Measurements from ENCODE around the gene FAU. TPM values are rescaled to one million over a fixed set of nuclear protein-coding genes. Genes with fewer than 3 reads are reported as not detected.
"Not testable (repeated sequence)": the region's sequence is repeated elsewhere in the genome, so short reads cannot be mapped to it uniquely, and the experiment has no call there.

The FAU gene
- total RNA-seq, 8 experiments from 2014 or later: 848 to 1,834 (median 1,237) TPM

GRCh38 chr11:65125197-65126056 is 3.5 kb upstream of the FAU start:
- H3K4me1 ChIP-seq (replicated peaks in 1 of 2): peaks cover 11 to 12% of the 10 kb centered on the region in 2 donors
- in situ Hi-C loops (cut with MboI; ENCODE audit: low pct_unique_long_range_greater_than_20kb in 2 of 9, low sequenced_read_pairs in 9 of 9, unreplicated experiment in 9 of 9): no loop called here
- 40 to 100% (median 90%) methylated on average over 1 to 5 of the region's 12 CpGs; no CpG with 5 or more reads in 3 of the 10 experiments for WGBS, 10 experiments

DNA sequence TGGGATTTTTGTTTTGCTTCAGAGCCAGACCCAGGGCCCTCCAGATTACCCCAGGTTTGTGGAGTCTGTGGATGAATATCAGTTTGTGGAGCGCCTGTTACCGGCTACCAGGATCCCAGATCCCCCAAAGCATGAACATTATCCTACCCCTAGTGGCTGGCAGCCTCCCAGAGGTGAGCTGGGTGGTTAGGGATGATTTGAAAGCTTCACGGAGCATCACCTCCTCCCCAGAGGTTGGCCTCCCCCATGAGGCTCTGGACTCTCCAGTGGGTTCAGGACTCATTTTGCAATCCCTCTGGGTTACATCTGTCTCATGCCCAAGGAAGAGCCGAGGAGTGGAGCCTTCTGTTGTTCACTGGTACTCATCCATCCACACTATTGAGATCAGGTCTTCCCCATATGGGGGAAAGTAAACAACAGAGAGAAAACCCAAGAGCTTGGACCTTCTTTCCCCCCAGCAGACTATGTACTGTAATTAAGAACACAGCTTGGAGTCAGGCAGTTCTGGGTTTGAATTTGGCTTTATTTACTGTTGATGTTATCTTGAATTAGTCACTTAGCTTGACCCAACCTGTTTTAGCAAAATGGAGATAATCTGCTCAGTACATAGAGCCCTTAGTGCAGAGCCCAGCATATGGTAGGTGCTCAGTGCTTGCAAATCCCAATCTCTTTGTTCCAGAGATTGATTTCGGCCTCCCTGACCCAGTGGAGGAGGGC is 2.7 kb upstream of the FAU start:
- Histone ChIP-seq H3K4me1 (replicated peaks in 1 of 2) (peaks cover 11 to 12% of the 10 kb centered on the region in 2 donors), H3K27ac (no peak overlapping the region), H3K4me3 (no peak overlapping the region)
- no peak for ATAC-seq (replicated peaks in 6 of 8)
- in situ Hi-C loops (cut with MboI; ENCODE audit: low pct_unique_long_range_greater_than_20kb in 2 of 9, low sequenced_read_pairs in 9 of 9, unreplicated experiment in 9 of 9): no loop called here
- WGBS, 10 experiments: 57 to 100% (median 95%) methylated on average over 1 to 3 of the region's 5 CpGs; no CpG with 5 or more reads in 4 of the 10 experiments

More at GRCh38 chr11:65125197-65126056, 3.5 kb upstream of the FAU start:
- ATAC-seq (replicated peaks in 6 of 8): no peak
- Histone ChIP-seq H3K4me3 (no peak overlapping the region), H3K27ac (no peak overlapping the region)

DNA sequence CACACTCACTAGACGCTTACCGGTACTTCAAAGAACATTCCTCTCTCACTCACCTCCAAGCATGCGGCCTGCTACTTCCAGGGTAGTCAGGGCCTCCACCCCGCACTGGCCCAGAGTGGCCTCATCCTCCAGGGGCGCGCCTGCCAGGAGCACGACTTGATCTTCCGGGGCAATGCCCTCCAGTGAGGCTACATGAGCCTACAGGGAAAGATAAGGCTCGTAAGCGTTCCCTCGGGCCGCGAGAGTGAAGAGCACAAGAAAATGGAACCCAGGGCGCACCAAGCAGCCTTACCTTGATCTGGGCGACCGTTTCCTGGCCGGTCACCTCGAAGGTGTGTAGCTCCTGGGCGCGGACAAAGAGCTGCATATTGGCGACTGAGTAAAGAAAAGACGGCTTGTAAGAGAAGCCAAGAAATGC is 478 bp downstream of the FAU start:
- in situ Hi-C loops (cut with MboI; ENCODE audit: low pct_unique_long_range_greater_than_20kb in 2 of 9, low sequenced_read_pairs in 9 of 9, unreplicated experiment in 9 of 9): no loop called here
- Histone ChIP-seq H3K4me3 (peak overlapping the region; percentile 56 to 94 (median 77)), H3K4me1 (replicated peaks in 1 of 2) (peaks cover 13 to 18% of the 10 kb centered on the region in 2 donors), H3K27ac (peak overlapping the region; percentile 74 to 90)
- 0 to 20% (median 3%) methylated on average over 1 to 17 of the region's 22 CpGs; no CpG with 5 or more reads in 4 of the 10 experiments for WGBS, 10 experiments
- peak in 2 of 8 experiments; percentile 0 to 1 for ATAC-seq (replicated peaks in 6 of 8)

- peaks cover 18 to 21% of the 10 kb centered on the region in 2 donors for H3K4me1 ChIP-seq (replicated peaks in 1 of 2)
- 29 to 89% (median 64%) methylated on average over 1 to 3 of the region's 3 CpGs; no CpG with 5 or more reads in 7 of the 10 experiments for WGBS, 10 experiments
- ATAC-seq (replicated peaks in 6 of 8): no peak
- in situ Hi-C loops (cut with MboI; ENCODE audit: low pct_unique_long_range_greater_than_20kb in 2 of 9, low sequenced_read_pairs in 9 of 9, unreplicated experiment in 9 of 9): no loop called here
- peak overlapping the region; percentile 56 to 94 (median 77) for H3K4me3 ChIP-seq
- no peak overlapping the region for H3K27ac ChIP-seq
Observed at GRCh38 chr11:65120831-65121230, 1.1 kb downstream of the FAU start.

GRCh38 chr11:65119670-65119995 is 2.3 kb downstream of the FAU start:
- Histone ChIP-seq H3K4me1 (replicated peaks in 1 of 2) (peaks cover 18 to 21% of the 10 kb centered on the region in 2 donors), H3K27ac (no peak overlapping the region), H3K4me3 (no peak overlapping the region)
- no peak for ATAC-seq (replicated peaks in 6 of 8)
- in situ Hi-C loops (cut with MboI; ENCODE audit: low pct_unique_long_range_greater_than_20kb in 2 of 9, low sequenced_read_pairs in 9 of 9, unreplicated experiment in 9 of 9): no loop called here

- H3K4me1 ChIP-seq (replicated peaks in 1 of 2): peaks cover 18 to 21% of the 10 kb centered on the region in 2 donors
- H3K4me3 ChIP-seq; ATAC-seq (replicated peaks in 6 of 8); H3K27ac ChIP-seq; in situ Hi-C loops (cut with MboI; ENCODE audit: low pct_unique_long_range_greater_than_20kb in 2 of 9, low sequenced_read_pairs in 9 of 9, unreplicated experiment in 9 of 9): not testable (repeated sequence)
- 64 to 100% (median 97%) methylated on average over 1 to 13 of the region's 18 CpGs; no CpG with 5 or more reads in 1 of the 10 experiments for WGBS, 10 experiments
Observed at GRCh38 chr11:65118891-65119669, 2.9 kb downstream of the FAU start.

DNA sequence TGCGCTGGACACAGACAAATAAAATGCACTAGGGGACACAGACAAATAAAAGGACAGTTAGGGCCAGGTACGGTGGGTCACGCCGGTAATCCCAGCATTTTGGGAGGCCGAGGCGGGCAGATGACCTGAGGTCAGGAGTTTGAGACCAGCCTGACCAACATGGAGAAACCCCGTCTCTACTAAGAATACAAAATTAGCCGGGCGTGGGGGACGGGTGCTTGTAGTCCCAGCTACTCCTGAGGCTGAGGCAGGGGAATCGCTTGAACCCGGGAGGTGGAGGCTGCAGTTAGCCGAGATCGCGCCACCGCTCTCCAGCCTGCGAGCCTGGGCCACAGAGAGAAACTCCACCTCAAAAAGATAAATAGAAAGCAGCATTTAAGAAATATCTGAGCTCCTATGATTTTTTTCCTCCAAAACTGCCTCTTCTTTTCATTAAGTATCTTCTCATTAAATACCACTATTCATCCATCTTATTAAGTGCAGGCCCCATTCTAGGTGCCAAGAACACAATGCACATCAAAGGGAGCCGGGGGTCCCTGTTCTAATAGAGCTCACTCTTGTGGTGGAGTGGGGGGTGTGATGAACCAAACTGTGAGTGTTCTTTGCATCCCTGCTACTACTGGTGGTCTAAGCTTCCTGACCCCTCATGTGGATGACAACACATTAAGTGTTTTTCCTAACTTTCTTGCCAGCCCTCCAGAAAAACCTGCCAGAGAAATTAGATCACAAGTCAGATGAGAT is 3.7 kb downstream of the FAU start:
- in situ Hi-C loops (cut with MboI; ENCODE audit: low pct_unique_long_range_greater_than_20kb in 2 of 9, low sequenced_read_pairs in 9 of 9, unreplicated experiment in 9 of 9): no loop called here
- peak overlapping the region in 1 of 2 donors; percentile 40 for H3K27ac ChIP-seq

GRCh38 chr11:65117206-65118096 is 4.5 kb downstream of the FAU start, which contains the start of gene ZNHIT2:
ZNHIT2 (minus strand) TSS chr11:65117701; CDS start chr11:65117653, 48 bp downstream.
- in situ Hi-C loops (cut with MboI; ENCODE audit: low pct_unique_long_range_greater_than_20kb in 2 of 9, low sequenced_read_pairs in 9 of 9, unreplicated experiment in 9 of 9): no loop called here
- peak within 1 kb of the TSS; percentile 62 to 86 for H3K27ac ChIP-seq
- 0 to 1% (median 0%) methylated on average over 4 to 20 of the region's 89 CpGs; no CpG with 5 or more reads in 5 of the 10 experiments for WGBS, 10 experiments
- peak within 1 kb of the TSS; percentile 51 to 81 (median 60) for H3K4me3 ChIP-seq
- peaks cover 19% of the 10 kb centered on the region in 2 donors for H3K4me1 ChIP-seq (replicated peaks in 1 of 2)
- ATAC-seq (replicated peaks in 6 of 8): peak; percentile 45 to 74 (median 68)

More for the DNA sequence above, 3.7 kb downstream of the FAU start:
- no peak for ATAC-seq (replicated peaks in 6 of 8)
- WGBS, 10 experiments: 0 to 95% (median 84%) methylated on average over 1 to 12 of the region's 18 CpGs; no CpG with 5 or more reads in 2 of the 10 experiments
- Histone ChIP-seq H3K4me3 (peak overlapping the region in 1 of 5 donors; percentile 1), H3K4me1 (replicated peaks in 1 of 2) (peaks cover 23 to 24% of the 10 kb centered on the region in 2 donors)

DNA sequence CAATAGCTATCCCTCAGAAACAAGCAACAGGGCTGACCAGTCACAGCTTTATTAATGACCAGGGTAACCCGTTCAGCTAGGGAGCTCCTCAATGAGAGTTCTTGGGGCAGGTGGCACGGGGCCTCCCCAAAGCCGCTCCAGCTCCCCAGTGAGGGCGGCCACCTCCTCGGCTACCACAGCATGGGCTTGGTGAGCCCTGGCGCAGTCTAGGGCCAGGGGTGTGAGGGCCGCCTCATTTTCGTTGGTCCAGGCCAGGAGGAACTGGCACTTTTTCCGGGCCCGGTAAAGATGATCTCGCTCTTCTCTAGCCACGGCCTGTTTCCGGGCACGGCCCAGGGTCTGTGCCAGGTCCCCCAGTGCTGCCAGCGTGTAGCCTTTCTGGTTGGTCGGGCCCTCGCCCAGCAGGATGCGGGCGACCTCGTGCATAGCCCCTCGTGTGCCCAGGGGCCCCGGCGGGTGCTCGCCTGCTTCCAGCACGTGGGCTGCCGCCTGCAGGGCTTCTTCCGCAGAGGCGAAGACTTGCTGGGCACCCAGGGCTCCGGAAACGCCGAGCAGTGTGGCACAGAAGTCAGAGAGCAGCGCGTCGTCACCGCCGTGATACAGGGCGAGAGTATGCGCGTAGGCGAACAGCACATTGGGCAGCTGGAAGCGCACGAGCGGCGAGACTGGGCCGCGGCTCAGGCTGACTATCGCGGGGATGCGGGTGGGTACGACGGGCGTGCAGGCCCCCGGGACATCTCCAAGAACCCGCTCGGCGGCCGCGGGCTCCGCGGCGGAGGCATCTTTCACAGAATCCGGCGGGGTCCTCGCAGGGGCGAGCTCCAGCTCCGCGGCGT is 5.3 kb downstream of the FAU start:
- H3K4me1 ChIP-seq (replicated peaks in 1 of 2): peaks cover 19% of the 10 kb centered on the region in 2 donors
- H3K4me3 ChIP-seq: peak overlapping the region; percentile 51 to 81 (median 60)
- peak overlapping the region; percentile 62 to 86 for H3K27ac ChIP-seq
- WGBS, 10 experiments: 2 to 73% (median 41%) methylated on average over 3 to 25 of the region's 68 CpGs; no CpG with 5 or more reads in 5 of the 10 experiments
- peak in 3 of 8 experiments; percentile 5 to 9 (median 7) for ATAC-seq (replicated peaks in 6 of 8)
- in situ Hi-C loops (cut with MboI; ENCODE audit: low pct_unique_long_range_greater_than_20kb in 2 of 9, low sequenced_read_pairs in 9 of 9, unreplicated experiment in 9 of 9): no loop called here

DNA sequence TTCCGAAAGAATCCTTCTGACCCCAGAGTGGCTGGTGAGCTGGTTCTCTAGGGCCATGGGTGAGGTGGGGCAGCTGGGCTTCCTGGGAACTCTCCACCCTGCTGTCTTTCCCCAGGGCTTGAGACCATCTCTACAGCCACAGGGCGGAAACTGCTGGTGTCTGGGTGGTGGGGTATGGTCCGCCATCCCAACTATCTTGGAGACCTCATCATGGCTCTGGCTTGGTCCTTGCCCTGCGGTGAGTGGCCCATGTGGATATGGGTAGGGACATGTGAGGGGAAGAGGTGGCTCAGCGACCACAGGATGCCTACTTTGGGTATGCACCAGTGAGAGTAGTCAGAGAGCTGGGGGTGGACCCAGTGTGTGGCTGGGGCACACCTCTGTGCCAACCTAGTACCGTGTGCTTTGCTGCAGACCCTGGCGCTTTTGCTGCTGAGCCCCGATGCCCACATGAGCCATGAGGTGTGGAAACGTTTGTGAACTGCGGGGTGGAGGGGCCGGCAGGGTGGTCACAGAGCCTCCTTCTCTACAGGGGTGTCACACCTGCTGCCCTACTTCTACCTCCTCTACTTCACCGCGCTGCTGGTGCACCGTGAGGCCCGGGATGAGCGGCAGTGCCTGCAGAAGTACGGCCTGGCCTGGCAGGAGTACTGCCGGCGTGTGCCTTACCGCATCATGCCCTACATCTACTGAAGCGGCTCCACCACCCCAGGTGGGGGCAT is 6.4 kb downstream of the FAU start:
- Histone ChIP-seq H3K27ac (no peak overlapping the region), H3K4me1 (replicated peaks in 1 of 2) (peaks cover 21 to 23% of the 10 kb centered on the region in 2 donors), H3K4me3 (no peak overlapping the region)
- in situ Hi-C loops (cut with MboI; ENCODE audit: low pct_unique_long_range_greater_than_20kb in 2 of 9, low sequenced_read_pairs in 9 of 9, unreplicated experiment in 9 of 9): no loop called here
- WGBS, 10 experiments: 88 to 100% (median 98%) methylated on average over 1 to 5 of the region's 21 CpGs; no CpG with 5 or more reads in 6 of the 10 experiments
- ATAC-seq (replicated peaks in 6 of 8): no peak
